GM13976 (cell line): ENCODE data around the gene INTS6L.

Source experiments
- DNase-seq: peaks from one replicate; pipeline ENCODE4 v3.0.0; 2012; ENCODE audit warnings: low spot score
- in situ Hi-C: fragments of 300-500 bp; cut with MboI; formaldehyde crosslinking; loops from one replicate; pipeline ENCODE4 v1.12.0; 2022; ENCODE audit warnings: low sequenced_read_pairs, mixed read lengths, inconsistent platforms; ENCODE audit not compliant: unreplicated experiment
- TF ChIP-seq, protein P1 (sequence below): IDR thresholded peaks from 2 replicates; pipeline ENCODE4 v1.5.1; 2012; ENCODE audit warnings: borderline replicate concordance, mild to moderate bottlenecking; ENCODE audit not compliant: insufficient read depth; ENCODE audit errors: extremely low read depth, missing control alignments, control extremely low read depth

The INTS6L gene

DNA sequence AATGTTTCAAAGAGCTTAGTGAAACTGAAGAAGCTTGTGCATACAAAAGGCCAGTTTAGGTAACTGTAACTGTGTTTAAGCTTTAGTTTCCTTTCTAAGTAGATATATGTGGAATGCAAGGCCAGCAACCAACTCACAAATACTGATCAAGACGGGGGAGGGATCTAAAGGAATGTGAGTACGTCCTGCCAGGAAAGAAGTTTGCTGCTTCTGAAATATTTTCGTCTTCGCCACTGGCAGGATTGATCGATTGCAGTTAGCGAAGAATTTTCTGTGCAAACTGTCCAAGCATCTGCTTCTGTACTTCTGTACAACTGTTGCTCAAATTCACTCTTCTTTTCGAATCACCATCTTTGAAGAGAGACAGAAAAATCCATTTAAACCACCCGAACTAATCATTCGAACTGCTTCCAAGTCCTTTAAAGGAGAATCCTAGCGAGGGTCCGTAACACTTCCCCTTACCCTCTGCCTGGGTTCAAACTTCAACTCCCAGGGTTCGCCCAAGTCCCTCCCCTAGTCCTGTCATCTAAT, 373 bp upstream of the INTS6L start:
- in situ Hi-C loops, result no loop called here
- no peak for DNase-seq
- TF ChIP-seq, protein P1, sequence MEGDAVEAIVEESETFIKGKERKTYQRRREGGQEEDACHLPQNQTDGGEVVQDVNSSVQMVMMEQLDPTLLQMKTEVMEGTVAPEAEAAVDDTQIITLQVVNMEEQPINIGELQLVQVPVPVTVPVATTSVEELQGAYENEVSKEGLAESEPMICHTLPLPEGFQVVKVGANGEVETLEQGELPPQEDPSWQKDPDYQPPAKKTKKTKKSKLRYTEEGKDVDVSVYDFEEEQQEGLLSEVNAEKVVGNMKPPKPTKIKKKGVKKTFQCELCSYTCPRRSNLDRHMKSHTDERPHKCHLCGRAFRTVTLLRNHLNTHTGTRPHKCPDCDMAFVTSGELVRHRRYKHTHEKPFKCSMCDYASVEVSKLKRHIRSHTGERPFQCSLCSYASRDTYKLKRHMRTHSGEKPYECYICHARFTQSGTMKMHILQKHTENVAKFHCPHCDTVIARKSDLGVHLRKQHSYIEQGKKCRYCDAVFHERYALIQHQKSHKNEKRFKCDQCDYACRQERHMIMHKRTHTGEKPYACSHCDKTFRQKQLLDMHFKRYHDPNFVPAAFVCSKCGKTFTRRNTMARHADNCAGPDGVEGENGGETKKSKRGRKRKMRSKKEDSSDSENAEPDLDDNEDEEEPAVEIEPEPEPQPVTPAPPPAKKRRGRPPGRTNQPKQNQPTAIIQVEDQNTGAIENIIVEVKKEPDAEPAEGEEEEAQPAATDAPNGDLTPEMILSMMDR, result no peak

DNA sequence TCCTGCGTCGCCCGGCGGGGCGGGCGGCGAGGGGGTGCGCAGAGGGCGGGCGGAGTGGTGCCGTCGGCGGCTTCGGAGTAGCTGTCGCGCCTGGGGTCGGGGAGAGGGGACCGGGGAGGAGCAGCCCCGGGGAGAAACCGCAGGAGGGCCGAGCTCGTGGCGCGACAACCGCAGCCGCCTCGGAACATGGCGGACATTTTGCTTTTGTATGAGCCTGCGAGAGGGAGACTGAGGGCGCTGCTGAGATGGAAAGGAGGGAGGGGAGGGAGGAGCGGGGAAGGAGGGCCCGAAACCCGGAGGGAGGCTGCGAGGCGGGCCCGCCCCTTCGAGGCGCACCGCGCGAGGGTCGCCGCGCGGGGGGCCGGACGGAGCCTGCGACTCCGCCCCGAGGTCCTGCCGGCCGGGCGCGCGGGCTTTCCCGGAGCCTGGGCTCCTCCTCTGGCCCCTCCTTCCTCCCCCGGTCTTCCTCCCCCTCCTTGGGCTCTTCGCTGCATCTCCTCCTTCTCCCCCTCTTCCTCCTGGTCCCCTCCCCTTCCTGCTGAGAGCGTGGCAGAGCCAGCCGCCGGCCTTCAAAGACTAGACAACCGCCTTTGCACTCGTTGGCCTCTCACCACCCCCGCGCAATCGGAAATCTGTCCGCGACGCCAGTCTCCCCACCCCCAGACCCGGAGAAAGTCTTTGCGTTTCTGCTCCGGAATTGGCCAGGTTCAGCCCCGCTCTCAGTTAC, 1.1 kb downstream of the INTS6L start:
- TF ChIP-seq, protein P1, result no peak
- in situ Hi-C loops, result no loop called here
- peak; percentile 83 for DNase-seq

DNA sequence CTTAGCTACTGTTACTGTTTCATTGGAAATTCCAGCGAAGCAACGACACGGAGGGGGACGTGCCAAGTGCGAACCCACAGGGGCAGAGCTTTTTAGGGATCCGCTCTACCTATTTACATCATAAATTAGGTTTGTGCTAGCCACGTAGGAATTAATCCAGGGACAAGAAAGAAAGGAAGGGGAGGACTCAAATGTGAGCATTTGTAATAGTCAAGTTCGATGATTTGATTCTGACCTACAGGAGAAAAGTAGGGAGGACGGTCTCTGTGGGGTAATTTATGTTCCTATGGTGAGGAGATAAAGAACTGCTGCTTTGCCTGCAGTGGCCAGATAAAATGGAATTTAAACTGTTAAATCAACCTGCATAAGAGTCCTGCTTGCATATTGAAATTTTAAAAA, 1.7 kb downstream of the INTS6L start:
- TF ChIP-seq, protein P1, result no peak
- in situ Hi-C loops, result no loop called here
- no peak for DNase-seq

DNA sequence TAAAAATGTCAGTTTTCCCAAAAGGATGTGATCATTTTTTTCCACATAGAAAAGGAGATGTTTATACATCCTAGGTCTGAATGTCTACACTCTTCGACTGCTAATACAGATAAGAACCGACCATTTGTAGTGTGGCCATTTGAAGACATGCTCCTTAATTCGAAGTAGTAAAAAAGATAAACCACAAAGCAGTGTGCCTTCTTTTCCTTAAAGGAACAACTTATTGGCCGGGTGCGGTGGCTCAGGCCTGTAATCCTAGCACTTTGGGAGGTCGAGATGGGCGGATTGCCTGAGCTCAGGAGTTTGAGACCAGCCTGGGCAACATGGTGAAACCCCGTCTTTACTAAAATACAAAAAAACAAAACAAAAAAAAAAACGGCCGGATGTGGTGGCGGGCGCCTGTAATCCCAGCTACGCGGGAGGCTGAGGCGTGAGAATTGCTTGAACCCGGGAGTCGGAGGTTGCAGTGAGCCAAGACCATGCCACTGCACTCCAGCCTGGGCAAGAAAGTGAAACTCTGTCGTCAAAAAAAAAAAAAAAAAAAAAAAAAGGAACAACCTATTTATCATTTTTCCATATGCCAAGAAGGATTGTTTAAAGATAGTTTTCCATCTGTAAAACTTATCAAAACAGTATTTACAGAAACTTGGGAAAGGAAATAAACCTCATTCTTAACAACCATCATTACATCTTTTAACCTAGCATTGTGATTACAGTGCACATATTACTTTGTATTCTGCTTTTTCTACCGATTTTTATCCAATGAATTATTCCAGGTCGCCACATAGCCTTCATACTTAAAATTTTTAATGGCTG, 2.6 kb downstream of the INTS6L start:
- in situ Hi-C loops, result no loop called here
- no peak for DNase-seq

DNA sequence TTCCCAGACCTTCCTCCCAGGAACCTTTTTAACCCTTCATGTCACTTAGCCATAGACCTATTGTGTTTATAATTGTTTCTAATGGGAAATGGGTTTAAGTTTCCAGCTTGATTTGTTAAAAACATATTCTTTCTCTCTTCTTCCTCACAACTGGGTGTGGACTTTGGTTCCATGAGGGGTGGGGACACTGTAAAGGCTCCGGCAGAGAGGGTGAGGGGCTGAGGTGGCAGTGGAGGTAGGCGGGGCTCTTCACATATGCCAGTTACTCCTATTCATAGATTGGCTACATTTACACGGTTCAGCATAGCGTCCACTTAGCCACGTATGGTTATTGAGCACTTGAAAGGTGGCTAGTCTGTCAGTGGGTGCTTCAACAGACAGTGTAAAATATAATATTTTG, 7.8 kb downstream of the INTS6L start:
- no peak for DNase-seq
- TF ChIP-seq, protein P1, result no peak
- in situ Hi-C loops, result no loop called here

More for the DNA sequence above, 2.6 kb downstream of the INTS6L start:
- TF ChIP-seq, protein P1, result no peak

DNA sequence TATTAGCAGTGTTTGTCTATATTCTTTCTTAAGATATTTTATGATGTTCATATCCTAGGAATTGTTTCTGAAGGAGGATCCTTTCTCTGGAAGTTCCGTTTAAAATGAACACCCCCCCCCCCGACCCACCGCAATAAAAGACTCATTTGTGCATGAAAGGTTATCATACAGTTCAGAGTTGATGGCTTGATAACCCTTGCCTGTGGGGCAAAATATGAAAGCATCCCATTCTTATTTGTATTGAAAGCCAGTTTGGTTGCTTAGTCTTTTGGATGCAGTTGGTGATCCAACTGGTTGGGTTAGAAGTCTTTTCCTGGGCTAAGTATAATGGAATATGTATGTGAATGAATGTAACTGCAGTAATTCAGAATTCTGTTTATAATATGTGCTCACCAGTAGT, 8.3 kb downstream of the INTS6L start:
- in situ Hi-C loops, result no loop called here
- DNase-seq, result no peak
- TF ChIP-seq, protein P1, result no peak
